ENCODE results near the gene PRKAB1.

The PRKAB1 gene

DNA sequence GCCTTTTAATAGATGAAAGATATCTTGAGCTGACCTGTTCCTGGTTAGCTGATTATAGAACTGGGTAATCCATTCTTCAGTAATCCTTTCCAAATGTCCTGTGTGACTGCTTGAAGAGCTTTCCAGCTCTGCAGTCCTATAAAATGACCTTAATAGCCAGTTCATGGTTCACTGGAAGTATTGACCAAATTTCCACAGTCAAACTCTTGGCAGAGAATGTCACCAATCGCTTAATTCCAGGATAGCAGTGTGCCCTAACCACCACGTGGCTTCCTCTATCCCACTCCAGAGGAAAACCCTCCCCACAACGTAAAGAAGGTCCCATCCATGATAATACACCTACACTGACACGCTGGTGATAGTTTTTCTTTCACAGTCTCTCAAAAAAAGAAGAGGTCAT is 17.4 kb downstream of the PRKAB1 start:
- Histone ChIP-seq H3K27me3 (ENCODE audit: control insufficient read depth, insufficient read depth, low read length) (no peaks in the 10 kb centered on the region), H3K36me3 (ENCODE audit: control insufficient read depth, insufficient read depth, low read length) (peaks cover 61% of the 10 kb centered on the region), H3K4me3 (ENCODE audit: low read depth, low read length) (no peak overlapping the region), H3K4me1 (ENCODE audit: control insufficient read depth, insufficient read depth, low read length) (peaks cover 16% of the 10 kb centered on the region), H3K9me3 (ENCODE audit: control insufficient read depth, insufficient read depth, low read depth, low read length) (no peaks in the 10 kb centered on the region), H3K27ac (ENCODE audit: low read depth, low read length) (no peak overlapping the region), H3K9ac (ENCODE audit: low read length) (no peak overlapping the region)

GRCh38 chr12:119686355-119686754 is 18.4 kb downstream of the PRKAB1 start:
- no peak overlapping the region for H3K4me3 ChIP-seq (ENCODE audit: low read depth, low read length)
- H3K27ac ChIP-seq (ENCODE audit: low read depth, low read length): no peak overlapping the region
- no peak overlapping the region for H3K9ac ChIP-seq (ENCODE audit: low read length)
- H3K27me3 ChIP-seq (ENCODE audit: control insufficient read depth, insufficient read depth, low read length): no peaks in the 10 kb centered on the region
- peaks cover 16% of the 10 kb centered on the region for H3K4me1 ChIP-seq (ENCODE audit: control insufficient read depth, insufficient read depth, low read length)
- peaks cover 58% of the 10 kb centered on the region for H3K36me3 ChIP-seq (ENCODE audit: control insufficient read depth, insufficient read depth, low read length)
- no peaks in the 10 kb centered on the region for H3K9me3 ChIP-seq (ENCODE audit: control insufficient read depth, insufficient read depth, low read depth, low read length)

GRCh38 chr12:119686776-119687175 is 18.8 kb downstream of the PRKAB1 start:
- Histone ChIP-seq H3K9me3 (ENCODE audit: control insufficient read depth, insufficient read depth, low read depth, low read length) (no peaks in the 10 kb centered on the region), H3K4me1 (ENCODE audit: control insufficient read depth, insufficient read depth, low read length) (peaks cover 14% of the 10 kb centered on the region), H3K27me3 (ENCODE audit: control insufficient read depth, insufficient read depth, low read length) (no peaks in the 10 kb centered on the region), H3K27ac (ENCODE audit: low read depth, low read length) (no peak overlapping the region), H3K4me3 (ENCODE audit: low read depth, low read length) (no peak overlapping the region), H3K36me3 (ENCODE audit: control insufficient read depth, insufficient read depth, low read length) (peaks cover 55% of the 10 kb centered on the region), H3K9ac (ENCODE audit: low read length) (no peak overlapping the region)

DNA sequence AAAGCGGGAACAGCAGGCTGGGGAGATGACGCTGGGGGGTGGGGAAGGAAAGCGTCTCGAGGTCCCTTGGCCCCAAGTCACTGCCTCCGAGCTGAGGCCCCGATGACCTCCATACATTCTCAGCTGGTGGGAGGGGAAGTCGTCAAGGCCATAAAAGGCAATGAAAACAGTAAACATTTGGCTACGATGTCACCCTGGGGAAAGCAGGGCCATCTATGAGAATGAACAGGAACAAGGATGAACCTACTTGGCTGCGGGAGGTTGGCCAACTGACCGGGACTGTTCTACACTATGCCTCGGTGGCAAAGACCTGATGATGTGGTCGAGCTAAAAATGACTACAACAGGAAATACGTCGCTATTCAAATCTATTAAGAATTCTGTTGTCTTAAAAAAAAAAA is 19.5 kb downstream of the PRKAB1 start:
- peaks cover 52% of the 10 kb centered on the region for H3K36me3 ChIP-seq (ENCODE audit: control insufficient read depth, insufficient read depth, low read length)
- H3K9ac ChIP-seq (ENCODE audit: low read length): no peak overlapping the region
- peaks cover 8% of the 10 kb centered on the region; the same call in 1 of the 2 replicates for H3K4me1 ChIP-seq (ENCODE audit: control insufficient read depth, insufficient read depth, low read length)

GRCh38 chr12:119687879-119688278 is 19.9 kb downstream of the PRKAB1 start:
- Histone ChIP-seq H3K36me3 (ENCODE audit: control insufficient read depth, insufficient read depth, low read length) (peaks cover 56% of the 10 kb centered on the region), H3K27ac (ENCODE audit: low read depth, low read length) (no peak overlapping the region), H3K4me3 (ENCODE audit: low read depth, low read length) (no peak overlapping the region), H3K9me3 (ENCODE audit: control insufficient read depth, insufficient read depth, low read depth, low read length) (no peaks in the 10 kb centered on the region), H3K27me3 (ENCODE audit: control insufficient read depth, insufficient read depth, low read length) (no peaks in the 10 kb centered on the region), H3K9ac (ENCODE audit: low read length) (no peak overlapping the region), H3K4me1 (ENCODE audit: control insufficient read depth, insufficient read depth, low read length) (peaks cover 8% of the 10 kb centered on the region; the same call in 1 of the 2 replicates)

More for the DNA sequence above, 19.5 kb downstream of the PRKAB1 start:
- Histone ChIP-seq H3K27ac (ENCODE audit: low read depth, low read length) (no peak overlapping the region), H3K27me3 (ENCODE audit: control insufficient read depth, insufficient read depth, low read length) (no peaks in the 10 kb centered on the region), H3K9me3 (ENCODE audit: control insufficient read depth, insufficient read depth, low read depth, low read length) (no peaks in the 10 kb centered on the region), H3K4me3 (ENCODE audit: low read depth, low read length) (no peak overlapping the region)

DNA sequence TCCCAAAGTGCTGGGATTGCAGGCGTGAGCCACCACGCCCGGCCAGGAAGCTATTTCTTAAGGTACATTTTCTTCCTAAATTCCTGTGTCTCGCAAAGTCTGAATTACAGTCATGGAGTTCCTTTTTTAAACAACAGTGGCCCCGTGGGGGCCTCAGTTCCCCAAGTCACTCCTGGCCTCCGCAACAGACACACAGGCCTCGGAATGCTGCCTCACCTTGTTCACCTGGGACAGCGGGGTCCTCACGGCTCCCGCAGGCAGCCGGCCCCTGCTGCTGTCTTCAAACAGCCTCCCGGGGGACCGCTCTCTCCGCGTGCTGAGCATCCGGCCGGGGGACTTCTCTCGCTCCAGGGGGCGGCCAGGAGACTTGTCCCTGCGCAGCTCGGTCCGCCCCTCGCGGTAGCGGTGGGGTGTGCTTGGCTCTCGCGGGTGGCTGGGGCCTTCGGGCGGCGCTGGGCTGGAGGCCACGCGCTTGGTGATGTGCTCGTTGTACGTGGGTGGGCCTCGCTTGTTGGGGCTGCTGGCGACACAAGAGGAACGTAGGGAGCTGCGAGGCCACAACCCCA is 22.1 kb downstream of the PRKAB1 start:
- Histone ChIP-seq H3K27ac (ENCODE audit: low read depth, low read length) (no peak overlapping the region), H3K9ac (ENCODE audit: low read length) (no peak overlapping the region), H3K27me3 (ENCODE audit: control insufficient read depth, insufficient read depth, low read length) (no peaks in the 10 kb centered on the region), H3K4me1 (ENCODE audit: control insufficient read depth, insufficient read depth, low read length) (peaks cover 8% of the 10 kb centered on the region; the same call in 1 of the 2 replicates), H3K36me3 (ENCODE audit: control insufficient read depth, insufficient read depth, low read length) (peaks cover 74% of the 10 kb centered on the region), H3K4me3 (ENCODE audit: low read depth, low read length) (no peak overlapping the region), H3K9me3 (ENCODE audit: control insufficient read depth, insufficient read depth, low read depth, low read length) (no peaks in the 10 kb centered on the region)

GRCh38 chr12:119691202-119691810 is 23.4 kb downstream of the PRKAB1 start:
- Histone ChIP-seq H3K9ac (ENCODE audit: low read length) (no peak overlapping the region), H3K4me3 (ENCODE audit: low read depth, low read length) (no peak overlapping the region), H3K36me3 (ENCODE audit: control insufficient read depth, insufficient read depth, low read length) (peaks cover 73% of the 10 kb centered on the region), H3K4me1 (ENCODE audit: control insufficient read depth, insufficient read depth, low read length) (peaks cover 8% of the 10 kb centered on the region; the same call in 1 of the 2 replicates), H3K27me3 (ENCODE audit: control insufficient read depth, insufficient read depth, low read length) (no peaks in the 10 kb centered on the region), H3K27ac (ENCODE audit: low read depth, low read length) (no peak overlapping the region), H3K9me3 (ENCODE audit: control insufficient read depth, insufficient read depth, low read depth, low read length) (no peaks in the 10 kb centered on the region)

- peaks cover 6% of the 10 kb centered on the region; the same call in 1 of the 2 replicates for H3K4me1 ChIP-seq (ENCODE audit: control insufficient read depth, insufficient read depth, low read length)
- H3K36me3 ChIP-seq (ENCODE audit: control insufficient read depth, insufficient read depth, low read length): peaks cover 74% of the 10 kb centered on the region
- H3K4me3 ChIP-seq (ENCODE audit: low read depth, low read length): no peak overlapping the region
- H3K9me3 ChIP-seq (ENCODE audit: control insufficient read depth, insufficient read depth, low read depth, low read length): no peaks in the 10 kb centered on the region
- no peak overlapping the region for H3K27ac ChIP-seq (ENCODE audit: low read depth, low read length)
- H3K9ac ChIP-seq (ENCODE audit: low read length): no peak overlapping the region
- no peaks in the 10 kb centered on the region for H3K27me3 ChIP-seq (ENCODE audit: control insufficient read depth, insufficient read depth, low read length)
Observed at GRCh38 chr12:119692410-119692809, 24.5 kb downstream of the PRKAB1 start.

- Histone ChIP-seq H3K36me3 (ENCODE audit: control insufficient read depth, insufficient read depth, low read length) (peaks cover 75% of the 10 kb centered on the region), H3K27me3 (ENCODE audit: control insufficient read depth, insufficient read depth, low read length) (no peaks in the 10 kb centered on the region), H3K4me3 (ENCODE audit: low read depth, low read length) (no peak overlapping the region), H3K4me1 (ENCODE audit: control insufficient read depth, insufficient read depth, low read length) (no peaks in the 10 kb centered on the region), H3K9me3 (ENCODE audit: control insufficient read depth, insufficient read depth, low read depth, low read length) (no peaks in the 10 kb centered on the region), H3K27ac (ENCODE audit: low read depth, low read length) (no peak overlapping the region), H3K9ac (ENCODE audit: low read length) (no peak overlapping the region)
Observed at GRCh38 chr12:119692997-119693396, 25.1 kb downstream of the PRKAB1 start.

DNA sequence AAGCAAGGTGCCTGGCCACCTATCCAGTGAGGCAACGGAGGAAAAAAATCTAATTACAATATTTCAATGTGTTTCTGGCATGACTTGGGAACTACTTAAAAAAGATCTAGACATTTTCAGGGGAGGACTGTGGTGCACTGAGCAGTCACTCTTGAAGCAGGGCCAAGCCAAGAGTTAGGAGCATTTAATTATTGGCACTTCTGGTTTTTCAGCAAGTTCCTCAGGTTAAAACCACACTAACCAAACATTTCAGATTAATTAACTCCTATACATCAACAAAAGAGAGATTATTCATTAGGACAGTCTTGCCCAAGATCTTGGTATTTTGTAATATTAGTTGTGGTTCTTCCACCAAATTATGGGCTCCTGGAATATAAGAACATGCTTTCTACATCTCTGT is 25.6 kb downstream of the PRKAB1 start:
- no peak overlapping the region for H3K27ac ChIP-seq (ENCODE audit: low read depth, low read length)
- H3K36me3 ChIP-seq (ENCODE audit: control insufficient read depth, insufficient read depth, low read length): peaks cover 71% of the 10 kb centered on the region
- H3K4me3 ChIP-seq (ENCODE audit: low read depth, low read length): no peak overlapping the region
- no peaks in the 10 kb centered on the region for H3K4me1 ChIP-seq (ENCODE audit: control insufficient read depth, insufficient read depth, low read length)
- H3K9ac ChIP-seq (ENCODE audit: low read length): no peak overlapping the region
- H3K27me3 ChIP-seq (ENCODE audit: control insufficient read depth, insufficient read depth, low read length): no peaks in the 10 kb centered on the region
- no peaks in the 10 kb centered on the region for H3K9me3 ChIP-seq (ENCODE audit: control insufficient read depth, insufficient read depth, low read depth, low read length)

DNA sequence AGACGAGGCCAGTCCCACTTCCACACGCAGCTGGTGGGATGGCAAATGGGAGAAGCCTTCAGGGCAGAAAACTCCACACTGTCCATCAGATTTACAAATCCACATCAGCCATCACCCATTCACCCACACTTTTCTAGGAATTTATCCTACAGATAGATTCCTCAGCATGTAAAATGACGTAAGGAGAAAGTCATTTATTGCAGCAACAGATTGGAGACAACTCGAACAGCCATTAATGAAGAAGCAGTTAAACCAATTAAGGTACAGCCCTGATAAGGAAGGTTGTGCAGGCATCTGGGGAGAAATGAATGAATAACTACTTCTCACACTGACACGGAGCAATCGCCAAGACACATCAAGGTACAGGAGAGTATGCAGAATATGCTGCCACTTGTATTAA is 26.2 kb downstream of the PRKAB1 start:
- Histone ChIP-seq H3K4me1 (ENCODE audit: control insufficient read depth, insufficient read depth, low read length) (no peaks in the 10 kb centered on the region), H3K4me3 (ENCODE audit: low read depth, low read length) (no peak overlapping the region), H3K27me3 (ENCODE audit: control insufficient read depth, insufficient read depth, low read length) (no peaks in the 10 kb centered on the region), H3K36me3 (ENCODE audit: control insufficient read depth, insufficient read depth, low read length) (peaks cover 70% of the 10 kb centered on the region), H3K27ac (ENCODE audit: low read depth, low read length) (no peak overlapping the region), H3K9me3 (ENCODE audit: control insufficient read depth, insufficient read depth, low read depth, low read length) (no peaks in the 10 kb centered on the region), H3K9ac (ENCODE audit: low read length) (no peak overlapping the region)

All from HUES6 (cell line).